K562 (cell line): ENCODE data around the gene EML3. TPM values are rescaled to one million over a fixed set of nuclear protein-coding genes. Genes with fewer than 3 reads are reported as not detected.

ENCODE experiments used
- ATAC-seq: fragments of 200-7000 bp; cut with Tn5 transposase; 3 replicates; pipeline ENCODE4 v1.9.1; 2020; ENCODE audit warnings: moderate library complexity
- BruUV-seq: library from RNA; stranded (reverse); fragments of 400-500 nt; replicated peaks from 2 replicates; lab custom pipeline; 2021; lab: Mats Ljungman, UMichigan
- CTCF ChIA-PET: fragments of 300-600 bp; formaldehyde crosslinking; extraction: SDS; loops from one replicate; lab custom pipeline; 2021; ENCODE audit warnings: low intra/inter-chr PET ratio; lab: Yijun Ruan, JAX
- POLR2A ChIA-PET: fragments of 300-600, 350-650 bp; sonication (Branson Sonifier 250); formaldehyde crosslinking; extraction: SDS; loops from one replicate; lab custom pipeline; 2021; ENCODE audit warnings: antibody characterized with exemption, inconsistent platforms; lab: Yijun Ruan, JAX
- DNase-seq, 4 experiments: peaks; one replicate each; pipeline versions ENCODE4 v3.0.0 to v3.0.0-alpha.2; 2011 to 2018; ENCODE audit warnings: low spot score in 3 of 4, mixed read lengths in 3 of 4; ENCODE audit errors: extremely low read depth in 1 of 4
- FAIRE-seq: peaks from 2 replicates; lab custom pipeline; 2011; peaks lifted over from hg19 to GRCh38; lab: Jason Lieb, UNC
- H2AFZ ChIP-seq: 2 replicates; pipeline ENCODE4 v1.6.0; 2011; ENCODE audit warnings: low read depth, low read length, control low read depth, inconsistent platforms
- H3K27ac ChIP-seq: fragments of 200-600 bp; 3 replicates; pipeline ENCODE4 v1.8.0; 2011; ENCODE audit warnings: low read depth, mild to moderate bottlenecking, control low read depth, inconsistent platforms, low read length, moderate library complexity, mixed read lengths; ENCODE audit errors: extremely low read depth
- H3K27me3 ChIP-seq, 2 experiments: fragments of 300-600 bp in 1 of 2; 2 replicates in 1 of 2; 3 replicates in 1 of 2; pipeline versions ENCODE4 v1.6.0 to v1.8.0; 2011; ENCODE audit warnings: inconsistent platforms in 2 of 2, low read length in 2 of 2, mild to moderate bottlenecking in 1 of 2, mixed read lengths in 1 of 2, moderate library complexity in 1 of 2; ENCODE audit not compliant: control insufficient read depth in 2 of 2, insufficient read depth in 2 of 2
- H3K36me3 ChIP-seq: fragments of 300-600 bp; 3 replicates; pipeline ENCODE4 v1.8.0; 2011; ENCODE audit warnings: mild to moderate bottlenecking, low read length, inconsistent platforms; ENCODE audit not compliant: control insufficient read depth, insufficient read depth
- H3K4me1 ChIP-seq, 2 experiments: fragments of 200-600 bp in 1 of 2; replicated peaks in 1 of 2; 2 replicates in 1 of 2; 3 replicates in 1 of 2; pipeline versions ENCODE4 v1.5.1 to v1.8.0; 2011; ENCODE audit warnings: inconsistent platforms in 2 of 2, low read length in 2 of 2, mild to moderate bottlenecking in 1 of 2, mixed read lengths in 1 of 2, moderate library complexity in 1 of 2; ENCODE audit not compliant: control insufficient read depth in 2 of 2, insufficient read depth in 2 of 2
- H3K4me2 ChIP-seq: 2 replicates; pipeline ENCODE4 v1.6.1; 2011; ENCODE audit warnings: low read length, control low read depth, inconsistent platforms, mixed read lengths; ENCODE audit not compliant: insufficient read depth
- H3K4me3 ChIP-seq: fragments of 200-600 bp; sonication (generic), shearing (Covaris generic); 2 replicates; pipeline ENCODE4 v1.5.1; 2016; ENCODE audit warnings: control low read depth, inconsistent platforms
- H3K79me2 ChIP-seq: fragments of 200-600 bp; 3 replicates; pipeline ENCODE4 v1.8.0; 2011; ENCODE audit warnings: low read length, inconsistent platforms; ENCODE audit not compliant: control insufficient read depth, insufficient read depth
- H3K9ac ChIP-seq, 2 experiments: 2 replicates each; pipeline versions ENCODE4 v1.6.0 to v1.6.1; 2011; ENCODE audit warnings: low read depth in 2 of 2, low read length in 2 of 2, control low read depth in 1 of 2, inconsistent platforms in 1 of 2, mild to moderate bottlenecking in 1 of 2, mixed read lengths in 1 of 2; ENCODE audit not compliant: insufficient read depth in 1 of 2
- H3K9me1 ChIP-seq: one replicate; pipeline ENCODE4 v1.6.0; 2011; ENCODE audit warnings: inconsistent platforms, mild to moderate bottlenecking, low read length, moderate library complexity; ENCODE audit not compliant: control insufficient read depth, insufficient read depth
- H3K9me3 ChIP-seq: replicated peaks from 2 replicates; pipeline ENCODE4 v1.5.1; 2011; ENCODE audit warnings: low read depth, low read length, inconsistent platforms; ENCODE audit not compliant: control insufficient read depth, insufficient read depth
- H4K20me1 ChIP-seq: replicated peaks from 2 replicates; pipeline ENCODE4 v1.6.1; 2011; ENCODE audit warnings: low read length, inconsistent platforms, mixed read lengths; ENCODE audit not compliant: control insufficient read depth, insufficient read depth
- CBFB ChIP-seq: sonication (generic); formaldehyde crosslinking; IDR thresholded peaks from 2 replicates; pipeline ENCODE4 v1.4.0; 2020; ENCODE audit warnings: mild to moderate bottlenecking, missing genetic modification reagents
- DMBX1 ChIP-seq: fragments of 250-450 bp; sonication (Bioruptor Pico); IDR thresholded peaks from 2 replicates; pipeline ENCODE4 v1.8.0; 2022; ENCODE audit warnings: inconsistent platforms, mild to moderate bottlenecking, moderate library complexity, borderline replicate concordance
- E2F3 ChIP-seq: fragments of 250-450 bp; sonication (Bioruptor Pico); IDR thresholded peaks from 2 replicates; pipeline ENCODE4 v1.4.0; 2020; ENCODE audit warnings: mild to moderate bottlenecking
- NCOA2 ChIP-seq, 2 experiments: fragments of 450-650 bp; IDR thresholded peaks; 2 replicates each; pipeline ENCODE4 v1.6.1; 2018; ENCODE audit warnings: mild to moderate bottlenecking in 2 of 2, moderate library complexity in 1 of 2; ENCODE audit not compliant: partially characterized antibody in 2 of 2
- POLR2A ChIP-seq: fragments of 450-650 bp; conservative IDR thresholded peaks from 2 replicates; pipeline ENCODE4 v1.6.1; 2016
- PRMT5 ChIP-seq: sonication (generic); formaldehyde crosslinking; IDR thresholded peaks from 2 replicates; pipeline ENCODE4 v1.5.0; 2020; ENCODE audit warnings: missing genetic modification reagents
- ZNF639 ChIP-seq, 2 experiments: fragments of 200-800 bp in 1 of 2; sonication (Bioruptor generic) in 1 of 2; sonication (generic) in 1 of 2; formaldehyde crosslinking in 1 of 2; IDR thresholded peaks in 1 of 2; conservative IDR thresholded peaks in 1 of 2; 2 replicates each; pipeline versions ENCODE4 v1.5.0 to v1.6.1; 2016 to 2020; ENCODE audit warnings: missing compliant biosample characterization in 1 of 2, missing genetic modification characterization in 1 of 2, missing genetic modification reagents in 1 of 2
- ZNF75A ChIP-seq: fragments of 450-650 bp; formaldehyde crosslinking; IDR thresholded peaks from 2 replicates; pipeline ENCODE4 v1.4.0; 2020; ENCODE audit warnings: mild to moderate bottlenecking
- ZNF76 ChIP-seq: fragments of 250-450 bp; sonication (Bioruptor Pico); IDR thresholded peaks from 2 replicates; pipeline ENCODE4 v1.4.0; 2020; ENCODE audit warnings: mild to moderate bottlenecking, moderate library complexity, borderline replicate concordance
- WGBS: fragments of 100-300 bp; shearing (Covaris generic); methylation state at CpG from one replicate; pipeline ENCODE4 v1.1.6; 2016; ENCODE audit warnings: low coverage, mixed read lengths; ENCODE audit not compliant: insufficient coverage; ENCODE audit errors: missing lambda C conversion rate; 5-methylcytosine and 5-hydroxymethylcytosine counted together
- in situ Hi-C: fragments of 300-500 bp; cut with MboI; formaldehyde crosslinking; loops from 4 replicates; pipeline ENCODE4 v1.15.0; 2018; ENCODE audit warnings: inconsistent platforms, mixed read lengths
- intact Hi-C: fragments of 100-400 bp; cut with micrococcal nuclease; formaldehyde crosslinking; loops from 2 replicates; pipeline ENCODE4 v1.14.2; 2022
- polyA plus RNA-seq, 8 experiments: library from polyadenylated mRNA; depleted of rRNA in 4 of 8; stranded (reverse) in 5 of 8; unstranded in 3 of 8; fragments of >200 nt; fragmentation: Nextera tagmentation in 2 of 8; fragmentation: Illumina TruSeq in 1 of 8; extraction: Ambion mirVana in 2 of 8; extraction: Trizol in 1 of 8; gene quantifications; 2 replicates each; pipeline versions ENCODE4 v1.2.1 to v1.2.3, GENCODE V29; 2011 to 2014; ENCODE audit warnings: inconsistent platforms in 1 of 8, missing spikeins in 1 of 8
- total RNA-seq, 7 experiments: library from RNA; depleted of rRNA in 6 of 7; stranded (reverse); fragments of >200 nt in 6 of 7; fragmentation: Illumina TruSeq in 2 of 7; extraction: Trizol in 2 of 7; gene quantifications; 2 replicates each; pipeline versions ENCODE4 v1.2.1 to v1.2.3, GENCODE V29; 2011 to 2021; ENCODE audit warnings: low replicate concordance in 1 of 7
- TF ChIP-seq, protein P1 (sequence below), 2 experiments: fragments of 450-650 bp in 1 of 2; IDR thresholded peaks; 2 replicates each; pipeline ENCODE4 v1.6.1; 2011 to 2017; ENCODE audit warnings: low read depth in 2 of 2, antibody characterized with exemption in 1 of 2, borderline replicate concordance in 1 of 2, low read length in 1 of 2, mild to moderate bottlenecking in 1 of 2, mixed read lengths in 1 of 2; ENCODE audit not compliant: control insufficient read depth in 1 of 2
- TF ChIP-seq, protein P2 (sequence below): fragments of 250-450 bp; sonication (Bioruptor Pico); IDR thresholded peaks from 2 replicates; pipeline ENCODE4 v1.4.0; 2020; ENCODE audit warnings: mild to moderate bottlenecking, moderate library complexity

EML3 gene
- total and polyA plus RNA-seq, 9 of the 15 experiments (the other 6 are each of a cell fraction or from before 2014, with no cell fraction given) = 0.32 to 90.5 (median 26.4) TPM

DNA sequence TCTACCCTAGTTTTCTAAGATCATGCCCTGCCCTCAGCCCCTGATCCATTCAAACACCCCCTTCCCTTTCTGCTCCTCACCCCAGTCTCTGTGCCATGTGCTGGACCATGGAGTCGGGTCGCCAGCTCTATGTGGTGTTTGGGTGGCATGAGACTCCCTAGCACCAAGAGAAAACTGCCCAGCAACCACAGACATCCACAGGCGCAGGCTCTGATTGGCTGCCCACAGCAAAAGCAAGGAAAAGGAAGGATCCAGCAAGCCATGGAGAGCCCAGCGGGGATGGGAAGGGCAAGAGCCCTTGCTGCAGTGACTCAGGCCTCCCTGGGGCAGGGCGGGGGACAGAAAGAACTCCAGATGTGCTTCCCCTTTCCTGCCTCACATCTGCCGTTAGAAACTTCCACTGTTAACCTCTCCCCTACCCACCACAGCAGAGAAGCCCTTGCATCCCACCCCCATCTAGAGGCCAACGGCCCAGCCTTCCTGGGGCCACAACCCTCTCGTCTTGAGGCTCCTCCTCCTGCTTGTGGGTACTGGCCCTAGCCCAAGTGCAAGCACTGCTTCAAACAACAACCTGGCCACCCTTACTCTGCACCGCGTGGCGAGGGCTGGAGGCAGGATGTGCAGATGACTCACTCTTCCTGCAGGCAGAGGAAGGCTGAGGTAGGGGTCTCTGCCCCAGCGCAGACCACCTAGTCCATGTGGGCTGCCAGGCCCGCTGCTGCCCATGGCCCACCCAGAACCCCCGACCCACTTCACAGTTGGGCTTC is 56.3 kb downstream of the EML3 start:
- ChIA-PET POLR2A (interaction anchor here (0.6 to 2.9 kb wide), 11 partner anchors 9 to 285 kb away, joined by 3 to 17 read pairs (median 3); partner anchors contain the start of genes AHNAK and EEF1G), CTCF (interaction anchor here (0.6 to 1.9 kb wide), 2 partner anchors 162 to 163 kb away, joined by 4 read pairs; no protein-coding TSS in a partner anchor)
- Histone ChIP-seq H3K4me3 (no peak overlapping the region), H3K27me3 (no peaks in the 10 kb centered on the region), H4K20me1 (no peaks in the 10 kb centered on the region; the same call in 1 of the 2 replicates), H3K4me2 (peak overlapping the region; percentile 44; the same call in 1 of the 2 replicates), H2AFZ (no peak overlapping the region; the same call in 1 of the 2 replicates), H3K4me1 (peaks cover 65 to 72% of the 10 kb centered on the region in 2 experiments), H3K27ac (peak overlapping the region; percentile 73), H3K79me2 (peaks cover 12% of the 10 kb centered on the region; the same call in 2 of the 3 replicates), H3K36me3 (peaks cover 49% of the 10 kb centered on the region), H3K9ac (peak overlapping the region; percentile 13 to 81; a peak in 3 of 4 replicates), H3K9me1 (no peaks in the 10 kb centered on the region), H3K9me3 (no peaks in the 10 kb centered on the region)
- DNase-seq (peak; percentile 56 to 79 (median 69)), FAIRE-seq (peak; percentile 72), ATAC-seq (peak; percentile 54)
- WGBS = 22% methylated on average over 10 of the region's 14 CpGs
- intact Hi-C loops = no loop called here
- no TSS peak for BruUV-seq
- in situ Hi-C loops = loop anchor here (5.0 to 10.0 kb wide), 2 partner anchors 134 to 161 kb away; no protein-coding TSS in a partner anchor
- TF ChIP-seq, protein P1, sequence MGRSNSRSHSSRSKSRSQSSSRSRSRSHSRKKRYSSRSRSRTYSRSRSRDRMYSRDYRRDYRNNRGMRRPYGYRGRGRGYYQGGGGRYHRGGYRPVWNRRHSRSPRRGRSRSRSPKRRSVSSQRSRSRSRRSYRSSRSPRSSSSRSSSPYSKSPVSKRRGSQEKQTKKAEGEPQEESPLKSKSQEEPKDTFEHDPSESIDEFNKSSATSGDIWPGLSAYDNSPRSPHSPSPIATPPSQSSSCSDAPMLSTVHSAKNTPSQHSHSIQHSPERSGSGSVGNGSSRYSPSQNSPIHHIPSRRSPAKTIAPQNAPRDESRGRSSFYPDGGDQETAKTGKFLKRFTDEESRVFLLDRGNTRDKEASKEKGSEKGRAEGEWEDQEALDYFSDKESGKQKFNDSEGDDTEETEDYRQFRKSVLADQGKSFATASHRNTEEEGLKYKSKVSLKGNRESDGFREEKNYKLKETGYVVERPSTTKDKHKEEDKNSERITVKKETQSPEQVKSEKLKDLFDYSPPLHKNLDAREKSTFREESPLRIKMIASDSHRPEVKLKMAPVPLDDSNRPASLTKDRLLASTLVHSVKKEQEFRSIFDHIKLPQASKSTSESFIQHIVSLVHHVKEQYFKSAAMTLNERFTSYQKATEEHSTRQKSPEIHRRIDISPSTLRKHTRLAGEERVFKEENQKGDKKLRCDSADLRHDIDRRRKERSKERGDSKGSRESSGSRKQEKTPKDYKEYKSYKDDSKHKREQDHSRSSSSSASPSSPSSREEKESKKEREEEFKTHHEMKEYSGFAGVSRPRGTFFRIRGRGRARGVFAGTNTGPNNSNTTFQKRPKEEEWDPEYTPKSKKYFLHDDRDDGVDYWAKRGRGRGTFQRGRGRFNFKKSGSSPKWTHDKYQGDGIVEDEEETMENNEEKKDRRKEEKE (IDR thresholded peaks at IDR 0.05; ENCODE audit: borderline replicate concordance in 1 of 2, control insufficient read depth in 1 of 2, low read depth in 2 of 2, low read length in 1 of 2) = no peak
- TF ChIP-seq ZNF639 (CRISPR knock-in tag; conservative IDR thresholded peaks at IDR 0.05 in 1 of 2, IDR thresholded peaks at IDR 0.05 in 1 of 2) = peak in 1 of 2 experiments; percentile 20; a peak in 1 of 4 replicates
- TF ChIP-seq ZNF75A (CRISPR knock-in tag) = 0 out of 2 replicates have a peak, but pooled peaks have one; percentile 29
- TF ChIP-seq PRMT5 (CRISPR knock-in tag) = no peak
- TF ChIP-seq NCOA2 (IDR thresholded peaks at IDR 0.05; ENCODE audit: partially characterized antibody in 2 of 2) = no peak
- TF ChIP-seq, protein P2, sequence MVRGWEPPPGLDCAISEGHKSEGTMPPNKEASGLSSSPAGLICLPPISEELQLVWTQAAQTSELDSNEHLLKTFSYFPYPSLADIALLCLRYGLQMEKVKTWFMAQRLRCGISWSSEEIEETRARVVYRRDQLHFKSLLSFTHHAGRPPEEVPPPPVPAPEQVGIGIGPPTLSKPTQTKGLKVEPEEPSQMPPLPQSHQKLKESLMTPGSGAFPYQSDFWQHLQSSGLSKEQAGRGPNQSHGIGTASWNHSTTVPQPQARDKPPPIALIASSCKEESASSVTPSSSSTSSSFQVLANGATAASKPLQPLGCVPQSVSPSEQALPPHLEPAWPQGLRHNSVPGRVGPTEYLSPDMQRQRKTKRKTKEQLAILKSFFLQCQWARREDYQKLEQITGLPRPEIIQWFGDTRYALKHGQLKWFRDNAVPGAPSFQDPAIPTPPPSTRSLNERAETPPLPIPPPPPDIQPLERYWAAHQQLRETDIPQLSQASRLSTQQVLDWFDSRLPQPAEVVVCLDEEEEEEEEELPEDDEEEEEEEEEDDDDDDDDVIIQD (CRISPR knock-in tag) = 0 out of 2 replicates have a peak, but pooled peaks have one; percentile 49
- TF ChIP-seq DMBX1 (CRISPR knock-in tag) = 0 out of 2 replicates have a peak, but pooled peaks have one; percentile 12
- TF ChIP-seq ZNF76 (CRISPR knock-in tag) = no peak
- no peak for TF ChIP-seq POLR2A
- TF ChIP-seq CBFB (CRISPR knock-in tag) = 0 out of 2 replicates have a peak, but pooled peaks have one; percentile 45
- 0 out of 2 replicates have a peak, but pooled peaks have one; percentile 27 for TF ChIP-seq E2F3
